ENCODE results near the gene IL26.
"Not testable (repeated sequence)": the region's sequence is repeated elsewhere in the genome, so short reads cannot be mapped to it uniquely, and the experiment has no call there.

Gene IL26

DNA sequence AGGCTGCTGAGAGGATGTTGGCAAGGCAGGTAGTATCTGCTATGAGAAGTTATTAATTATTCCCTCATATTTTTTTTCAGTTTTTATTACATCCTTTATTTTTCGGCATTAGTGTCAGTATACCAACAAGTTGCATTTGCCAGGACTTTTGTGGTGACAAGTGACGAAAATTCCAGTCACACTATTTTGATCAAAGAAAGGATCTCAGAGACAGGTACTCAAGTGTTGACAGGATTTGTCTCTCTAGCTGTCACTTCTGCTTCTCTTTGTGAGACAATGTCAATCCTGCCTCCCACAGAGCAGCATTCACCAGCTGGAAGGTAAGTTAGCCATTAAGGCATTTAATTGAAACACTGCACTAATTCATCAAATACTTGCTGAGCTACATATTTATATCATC, 48.0 kb downstream of the IL26 start:
- Histone ChIP-seq H3K4me2 (ENCODE audit: low read length) (no peak overlapping the region), H3K4me1 (no peaks in the 10 kb centered on the region), H3K79me2 (no peaks in the 10 kb centered on the region), H2AFZ (no peak overlapping the region), H3K27me3 (ENCODE audit: control insufficient read depth, insufficient read depth, low read length) (no peaks in the 10 kb centered on the region), H3K9ac (no peak overlapping the region), H3K36me3 (ENCODE audit: control insufficient read depth, insufficient read depth, low read length) (no peaks in the 10 kb centered on the region), H3K27ac (no peak overlapping the region), H3K9me3 (ENCODE audit: control insufficient read depth, low read length) (no peaks in the 10 kb centered on the region), H3K4me3 (ENCODE audit: low read depth, low read length) (no peak overlapping the region)
- TF ChIP-seq, protein P1, sequence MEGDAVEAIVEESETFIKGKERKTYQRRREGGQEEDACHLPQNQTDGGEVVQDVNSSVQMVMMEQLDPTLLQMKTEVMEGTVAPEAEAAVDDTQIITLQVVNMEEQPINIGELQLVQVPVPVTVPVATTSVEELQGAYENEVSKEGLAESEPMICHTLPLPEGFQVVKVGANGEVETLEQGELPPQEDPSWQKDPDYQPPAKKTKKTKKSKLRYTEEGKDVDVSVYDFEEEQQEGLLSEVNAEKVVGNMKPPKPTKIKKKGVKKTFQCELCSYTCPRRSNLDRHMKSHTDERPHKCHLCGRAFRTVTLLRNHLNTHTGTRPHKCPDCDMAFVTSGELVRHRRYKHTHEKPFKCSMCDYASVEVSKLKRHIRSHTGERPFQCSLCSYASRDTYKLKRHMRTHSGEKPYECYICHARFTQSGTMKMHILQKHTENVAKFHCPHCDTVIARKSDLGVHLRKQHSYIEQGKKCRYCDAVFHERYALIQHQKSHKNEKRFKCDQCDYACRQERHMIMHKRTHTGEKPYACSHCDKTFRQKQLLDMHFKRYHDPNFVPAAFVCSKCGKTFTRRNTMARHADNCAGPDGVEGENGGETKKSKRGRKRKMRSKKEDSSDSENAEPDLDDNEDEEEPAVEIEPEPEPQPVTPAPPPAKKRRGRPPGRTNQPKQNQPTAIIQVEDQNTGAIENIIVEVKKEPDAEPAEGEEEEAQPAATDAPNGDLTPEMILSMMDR (IDR thresholded peaks at IDR 0.05), result no peak

- Histone ChIP-seq H3K27me3 (ENCODE audit: control insufficient read depth, insufficient read depth, low read length) (no peaks in the 10 kb centered on the region), H2AFZ (no peak overlapping the region), H3K4me1 (no peaks in the 10 kb centered on the region), H3K36me3 (ENCODE audit: control insufficient read depth, insufficient read depth, low read length) (no peaks in the 10 kb centered on the region), H3K4me2 (ENCODE audit: low read length) (no peak overlapping the region), H3K27ac (no peak overlapping the region), H3K9me3 (ENCODE audit: control insufficient read depth, low read length) (no peaks in the 10 kb centered on the region), H3K9ac (no peak overlapping the region), H3K4me3 (ENCODE audit: low read depth, low read length) (no peak overlapping the region), H3K79me2 (no peaks in the 10 kb centered on the region)
- TF ChIP-seq, protein P1 (IDR thresholded peaks at IDR 0.05), result no peak
Measured at GRCh38 chr12:68176257-68176656, 49.4 kb downstream of the IL26 start.

GRCh38 chr12:68175557-68176061, 50.0 kb downstream of the IL26 start:
- Histone ChIP-seq H3K4me3 (ENCODE audit: low read depth, low read length) (no peak overlapping the region), H3K36me3 (ENCODE audit: control insufficient read depth, insufficient read depth, low read length) (no peaks in the 10 kb centered on the region), H3K4me1 (no peaks in the 10 kb centered on the region), H3K4me2 (ENCODE audit: low read length) (no peak overlapping the region), H3K79me2 (no peaks in the 10 kb centered on the region), H2AFZ (no peak overlapping the region), H3K9me3 (ENCODE audit: control insufficient read depth, low read length) (no peaks in the 10 kb centered on the region), H3K9ac (no peak overlapping the region), H3K27ac (no peak overlapping the region), H3K27me3 (ENCODE audit: control insufficient read depth, insufficient read depth, low read length) (no peaks in the 10 kb centered on the region)
- TF ChIP-seq, protein P1 (IDR thresholded peaks at IDR 0.05), result no peak

DNA sequence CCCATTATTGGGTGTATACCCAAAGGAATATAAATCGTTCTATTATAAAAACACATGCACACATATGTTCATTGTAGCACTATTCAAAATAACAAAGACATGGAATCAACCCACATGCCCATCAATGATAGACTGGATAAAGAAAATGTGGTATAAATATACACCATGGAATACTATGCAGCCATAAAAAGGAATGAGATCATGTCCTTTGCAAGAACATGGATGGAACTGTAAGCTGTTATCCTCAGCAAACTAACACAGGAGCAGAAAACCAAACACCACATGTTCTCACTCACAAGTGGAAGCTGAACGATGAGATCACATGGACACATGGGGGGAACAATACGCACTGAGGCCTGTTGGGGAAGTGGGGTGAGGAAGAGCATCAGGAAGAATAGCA, 50.8 kb downstream of the IL26 start:
- H3K4me2 ChIP-seq (ENCODE audit: low read length); H3K4me1 ChIP-seq; H3K36me3 ChIP-seq (ENCODE audit: control insufficient read depth, insufficient read depth, low read length); H3K4me3 ChIP-seq (ENCODE audit: low read depth, low read length); H2AFZ ChIP-seq; H3K27me3 ChIP-seq (ENCODE audit: control insufficient read depth, insufficient read depth, low read length); H3K9ac ChIP-seq; H3K79me2 ChIP-seq; H3K27ac ChIP-seq; H3K9me3 ChIP-seq (ENCODE audit: control insufficient read depth, low read length): not testable (repeated sequence)

- TF ChIP-seq, protein P1 (IDR thresholded peaks at IDR 0.05), result no peak
- H2AFZ ChIP-seq, result no peak overlapping the region
- no peaks in the 10 kb centered on the region for H3K9me3 ChIP-seq (ENCODE audit: control insufficient read depth, low read length)
Measured at GRCh38 chr12:68173792-68174191, 51.8 kb downstream of the IL26 start.

More at GRCh38 chr12:68173792-68174191, 51.8 kb downstream of the IL26 start:
- no peaks in the 10 kb centered on the region for H3K79me2 ChIP-seq
- H3K27ac ChIP-seq, result no peak overlapping the region
- H3K9ac ChIP-seq, result no peak overlapping the region
- H3K4me1 ChIP-seq, result no peaks in the 10 kb centered on the region
- H3K4me3 ChIP-seq (ENCODE audit: low read depth, low read length), result no peak overlapping the region
- no peaks in the 10 kb centered on the region for H3K36me3 ChIP-seq (ENCODE audit: control insufficient read depth, insufficient read depth, low read length)
- H3K27me3 ChIP-seq (ENCODE audit: control insufficient read depth, insufficient read depth, low read length), result no peaks in the 10 kb centered on the region
- no peak overlapping the region for H3K4me2 ChIP-seq (ENCODE audit: low read length)

All from parathyroid adenoma (tissue), 2 donors.